CD4-positive, alpha-beta T cell treated with Interleukin-2 at 100 ng/mL for 4 hours (primary cell): ENCODE measurements around the gene AAGAB.
"Not testable (repeated sequence)": the region's sequence is repeated elsewhere in the genome, so short reads cannot be mapped to it uniquely, and the experiment has no call there.

Experiments used
- DNase-seq: peaks from one replicate; pipeline ENCODE4 v3.0.0-alpha.2; 2020; ENCODE audit warnings: low spot score

The AAGAB gene

GRCh38 chr15:67171471-67171870 lies 83.0 kb downstream of the AAGAB start:
- DNase-seq: no peak

GRCh38 chr15:67170143-67170925 lies 84.1 kb downstream of the AAGAB start:
- DNase-seq: no peak

GRCh38 chr15:67168694-67169093 lies 85.8 kb downstream of the AAGAB start:
- no peak for DNase-seq

GRCh38 chr15:67167091-67167490 lies 87.4 kb downstream of the AAGAB start:
- DNase-seq: no peak

- no peak for DNase-seq
Observed at GRCh38 chr15:67166280-67167009, 88.0 kb downstream of the AAGAB start.

GRCh38 chr15:67165254-67166253 lies 88.9 kb downstream of the AAGAB start:
- DNase-seq: no peak

GRCh38 chr15:67164811-67165253 lies 89.6 kb downstream of the AAGAB start:
- DNase-seq: no peak

GRCh38 chr15:67164401-67164791 lies 90.1 kb downstream of the AAGAB start:
- no peak for DNase-seq

- DNase-seq: no peak
Observed at GRCh38 chr15:67163180-67163579, 91.3 kb downstream of the AAGAB start.

- no peak for DNase-seq
Observed at GRCh38 chr15:67161881-67162280, 92.6 kb downstream of the AAGAB start.

GRCh38 chr15:67161412-67161811 lies 93.0 kb downstream of the AAGAB start:
- no peak for DNase-seq

- DNase-seq: no peak
Observed at GRCh38 chr15:67158367-67158766, 96.1 kb downstream of the AAGAB start.

- DNase-seq: no peak
Observed at GRCh38 chr15:67157521-67158252, 96.8 kb downstream of the AAGAB start.

GRCh38 chr15:67156834-67157233 lies 97.6 kb downstream of the AAGAB start:
- DNase-seq: no peak

GRCh38 chr15:67156426-67156825 lies 98.0 kb downstream of the AAGAB start:
- no peak for DNase-seq

GRCh38 chr15:67154249-67154648 lies 100.2 kb downstream of the AAGAB start:
- DNase-seq: no peak

GRCh38 chr15:67153044-67153443 lies 101.4 kb downstream of the AAGAB start:
- not testable (repeated sequence) for DNase-seq

- DNase-seq: no peak
Observed at GRCh38 chr15:67152429-67152828, 102.0 kb downstream of the AAGAB start.
